Transverse colon (tissue), 4 donors: ENCODE data around the gene SPTBN4. TPM values are rescaled to one million over a fixed set of nuclear protein-coding genes. Genes with fewer than 3 reads are reported as not detected.
A peak's percentile ranks its signal among the peaks of the same experiment; 100 is the strongest.
"Not testable (repeated sequence)": the region's sequence is repeated elsewhere in the genome, so short reads cannot be mapped to it uniquely, and the experiment has no call there.

ENCODE experiments used
- DNase-seq: peaks from one replicate; pipeline ENCODE4 v3.0.0-alpha.2; 2019
- H3K27ac ChIP-seq, 4 donors: fragments of 200-600 bp; sonication (generic); 2 replicates each; pipeline ENCODE4 v1.5.1; 2016 to 2018; ENCODE audit warnings: inconsistent platforms in 4 of 4
- H3K27me3 ChIP-seq: fragments of 200-600 bp; sonication (generic); 2 replicates; pipeline ENCODE4 v1.5.1; 2017; ENCODE audit warnings: inconsistent platforms
- H3K36me3 ChIP-seq, 4 donors: fragments of 200-600 bp; sonication (generic); 2 replicates each; pipeline ENCODE4 v1.5.1; 2017 to 2019; ENCODE audit warnings: inconsistent platforms in 4 of 4
- H3K4me1 ChIP-seq, 4 donors: fragments of 200-600 bp; sonication (generic); 2 replicates each; pipeline ENCODE4 v1.5.1; 2017 to 2020; ENCODE audit warnings: inconsistent platforms in 4 of 4
- H3K4me3 ChIP-seq, 4 donors: fragments of 200-600 bp; sonication (generic); 1 replicate in 1 of 4; 2 replicates in 3 of 4; pipeline versions ENCODE4 v1.5.1 to v1.6.1; 2017 to 2019; ENCODE audit warnings: inconsistent platforms in 4 of 4
- H3K9me3 ChIP-seq, 2 donors: fragments of 200-600 bp; sonication (generic); 2 replicates each; pipeline ENCODE4 v1.5.1; 2017 to 2019; ENCODE audit warnings: inconsistent platforms in 2 of 2
- CTCF ChIP-seq, 5 experiments: fragments of 200-600 bp in 3 of 5; fragments of 450-650 bp in 2 of 5; sonication (generic) in 3 of 5; IDR thresholded peaks; 1 replicate in 2 of 5; 2 replicates in 3 of 5; pipeline ENCODE4 v1.5.1; 2016 to 2017; ENCODE audit warnings: antibody characterized with exemption in 5 of 5, inconsistent platforms in 3 of 5, mild to moderate bottlenecking in 2 of 5, moderate library complexity in 1 of 5
- EP300 ChIP-seq: sonication (generic); formaldehyde crosslinking; IDR thresholded peaks from one replicate; pipeline ENCODE4 v1.6.1; 2017; ENCODE audit warnings: antibody characterized with exemption, low read depth
- POLR2A ChIP-seq: fragments of 450-650 bp; IDR thresholded peaks from one replicate; pipeline ENCODE4 v1.6.1; 2016; ENCODE audit warnings: antibody characterized with exemption, mild to moderate bottlenecking, moderate library complexity
- POLR2AphosphoS5 ChIP-seq, 3 donors: sonication (generic); formaldehyde crosslinking; IDR thresholded peaks; one replicate each; pipeline ENCODE4 v1.6.1; 2016; ENCODE audit warnings: antibody characterized with exemption in 3 of 3
- WGBS, 2 donors: methylation state at CpG; one replicate each; pipeline ENCODE4 v1.1.5; 2018; ENCODE audit warnings: low coverage in 1 of 2; 5-methylcytosine and 5-hydroxymethylcytosine counted together
- in situ Hi-C, 4 donors: fragments of 200-750 bp; cut with MboI; loops; one replicate each; pipeline versions ENCODE4 v1.15.0 to v1.15.1; 2017; ENCODE audit warnings: low sequenced_read_pairs in 3 of 4, low pct_ligation_motif_present in 1 of 4, low pct_unique_long_range_greater_than_20kb in 1 of 4
- intact Hi-C: fragments of 100-400 bp; cut with DNase I; formaldehyde crosslinking; loops from one replicate; pipeline ENCODE4 v1.15.1; 2023; ENCODE audit warnings: low total_unique reads
- total RNA-seq, 4 donors: library from RNA; depleted of rRNA; stranded (reverse); fragments of >200 nt; gene quantifications; one replicate each; pipeline ENCODE4 v1.1.0, GENCODE V29; 2016

Gene SPTBN4
- total RNA-seq, 4 donors from 2014 or later: under 0.01 to 1.5 (median 0.99) TPM

- Histone ChIP-seq H3K4me3 (no peak overlapping the region), H3K9me3 (no peaks in the 10 kb centered on the region), H3K4me1 (peaks cover 0 to 11% (median 7%) of the 10 kb centered on the region in 4 donors), H3K27ac (no peak overlapping the region), H3K36me3 (no peaks in the 10 kb centered on the region), H3K27me3 (peaks cover 55% of the 10 kb centered on the region)
- DNase-seq: no peak
- 20 to 60% methylated on average over 1 to 77 of the region's 91 CpGs for WGBS, 2 donors
- in situ Hi-C loops (no loop called here), intact Hi-C loops (loop anchor here (10.0 kb wide), 1 partner anchor 115 kb away; no protein-coding TSS in a partner anchor)
- no peak for TF ChIP-seq POLR2AphosphoS5 (IDR thresholded peaks at IDR 0.05)
- TF ChIP-seq CTCF (IDR thresholded peaks at IDR 0.05): no peak
- no peak for TF ChIP-seq EP300
- TF ChIP-seq POLR2A: no peak
These were observed 52.8 kb downstream of the SPTBN4 start for GRCh38 chr19:40519352-40520322.

- in situ Hi-C loops (no loop called here), intact Hi-C loops (loop anchor here (10.0 kb wide), 1 partner anchor 114 kb away; no protein-coding TSS in a partner anchor)
- Histone ChIP-seq H3K9me3 (no peaks in the 10 kb centered on the region), H3K27ac (no peak overlapping the region), H3K36me3 (no peaks in the 10 kb centered on the region), H3K4me1 (peaks cover 0 to 11% (median 7%) of the 10 kb centered on the region in 4 donors), H3K27me3 (peaks cover 45% of the 10 kb centered on the region), H3K4me3 (no peak overlapping the region)
- DNase-seq: no peak
- TF ChIP-seq POLR2A (no peak), POLR2AphosphoS5 (IDR thresholded peaks at IDR 0.05) (no peak), CTCF (IDR thresholded peaks at IDR 0.05) (no peak), EP300 (no peak)
- 80 to 87% methylated on average over 3 to 8 of the region's 8 CpGs for WGBS, 2 donors
These were observed 54.5 kb downstream of the SPTBN4 start for GRCh38 chr19:40521276-40521675.

GRCh38 chr19:40521900-40522299 lies 55.1 kb downstream of the SPTBN4 start:
- in situ Hi-C loops, H3K4me3 ChIP-seq, H3K27ac ChIP-seq, H3K36me3 ChIP-seq, DNase-seq, H3K9me3 ChIP-seq: not testable (repeated sequence)
- intact Hi-C loops: loop anchor here (10.0 kb wide), 1 partner anchor 113 kb away; no protein-coding TSS in a partner anchor
- WGBS, 2 donors: 75 to 80% methylated on average over 1 to 6 of the region's 6 CpGs
- peaks cover 0 to 11% (median 7%) of the 10 kb centered on the region in 4 donors for H3K4me1 ChIP-seq
- H3K27me3 ChIP-seq: peaks cover 45% of the 10 kb centered on the region

- intact Hi-C loops (loop anchor here (10.0 kb wide), 1 partner anchor 111 kb away; no protein-coding TSS in a partner anchor), in situ Hi-C loops (no loop called here)
- TF ChIP-seq POLR2A (no peak), EP300 (no peak), POLR2AphosphoS5 (IDR thresholded peaks at IDR 0.05) (no peak), CTCF (IDR thresholded peaks at IDR 0.05) (peak; percentile 41 to 84 (median 64))
- Histone ChIP-seq H3K4me3 (no peak overlapping the region), H3K4me1 (peaks cover 0 to 11% (median 7%) of the 10 kb centered on the region in 4 donors), H3K36me3 (no peaks in the 10 kb centered on the region), H3K27ac (no peak overlapping the region), H3K9me3 (no peaks in the 10 kb centered on the region), H3K27me3 (peaks cover 30% of the 10 kb centered on the region)
- WGBS, 2 donors: 44 to 90% methylated on average over 2 to 14 of the region's 17 CpGs
- DNase-seq: peak; percentile 88
These were observed 56.7 kb downstream of the SPTBN4 start for GRCh38 chr19:40523322-40524047.
